SIG-M5 (cell line): Measurements from ENCODE around the gene SLBP.
"Not testable (repeated sequence)": the region's sequence is repeated elsewhere in the genome, so short reads cannot be mapped to it uniquely, and the experiment has no call there.

Experiments used
- DNase-seq: peaks from one replicate; lab custom pipeline; 2025; lab: John Stamatoyannopoulos, UW

SLBP gene

GRCh38 chr4:1711055-1711570 is 1.0 kb downstream of the SLBP start:
- no peak for DNase-seq

GRCh38 chr4:1708581-1708980 is 3.5 kb downstream of the SLBP start:
- DNase-seq = no peak

- DNase-seq = no peak
Observed at GRCh38 chr4:1706358-1706757, 5.8 kb downstream of the SLBP start.

- no peak for DNase-seq
Observed at GRCh38 chr4:1705732-1706131, 6.4 kb downstream of the SLBP start.

GRCh38 chr4:1703867-1704266 is 8.3 kb downstream of the SLBP start:
- no peak for DNase-seq

GRCh38 chr4:1701671-1702070 is 10.4 kb downstream of the SLBP start:
- DNase-seq = not testable (repeated sequence)

GRCh38 chr4:1695913-1696312 is 16.2 kb downstream of the SLBP start:
- DNase-seq = no peak

GRCh38 chr4:1693131-1693896 is 18.8 kb downstream of the SLBP start:
- no peak for DNase-seq

GRCh38 chr4:1691737-1692373 is 20.3 kb downstream of the SLBP start:
- DNase-seq = no peak

- DNase-seq = no peak
Observed at GRCh38 chr4:1690698-1691097, 21.4 kb downstream of the SLBP start.

- DNase-seq = no peak
Observed at GRCh38 chr4:1686440-1687036, 25.6 kb downstream of the SLBP start.

GRCh38 chr4:1685235-1686150 is 26.6 kb downstream of the SLBP start:
- DNase-seq = no peak

- no peak for DNase-seq
Observed at GRCh38 chr4:1684506-1685234, 27.4 kb downstream of the SLBP start.

- DNase-seq = no peak
Observed at GRCh38 chr4:1683736-1684505, 28.2 kb downstream of the SLBP start, which contains the start of gene FAM53A. Gene FAM53A, minus strand, starts transcription at chr4:1684313. Its CDS starts 15,572 bp downstream, at chr4:1668741.

- no peak for DNase-seq
Observed at GRCh38 chr4:1683261-1683735, 28.8 kb downstream of the SLBP start.

- DNase-seq = no peak
Observed at GRCh38 chr4:1682860-1683259, 29.3 kb downstream of the SLBP start.

GRCh38 chr4:1678244-1678643 is 33.9 kb downstream of the SLBP start:
- no peak for DNase-seq

GRCh38 chr4:1676605-1677525 is 35.3 kb downstream of the SLBP start:
- no peak for DNase-seq

GRCh38 chr4:1675802-1676137 is 36.3 kb downstream of the SLBP start:
- no peak for DNase-seq
